PFSK-1 (cell line): ENCODE data around the gene SLC19A3.

Experiments
- FOXP2 ChIP-seq: optimal IDR thresholded peaks from 2 replicates; pipeline ENCODE3; 2011; ENCODE audit warnings: borderline replicate concordance, control low read depth, inconsistent platforms; ENCODE audit not compliant: insufficient read depth; ENCODE audit errors: extremely low read length, extremely low read depth
- POLR2AphosphoS5 ChIP-seq: IDR thresholded peaks from 2 replicates; pipeline ENCODE4 v1.6.1; 2012; ENCODE audit warnings: low read depth, mild to moderate bottlenecking, control low read depth, low read length, moderate library complexity
- SIN3A ChIP-seq: IDR thresholded peaks from 2 replicates; pipeline ENCODE4 v1.6.1; 2012; ENCODE audit warnings: mild to moderate bottlenecking, low read length, moderate library complexity, borderline replicate concordance; ENCODE audit not compliant: insufficient read depth
- TAF1 ChIP-seq: IDR thresholded peaks from 2 replicates; pipeline ENCODE4 v1.6.1; 2012; ENCODE audit warnings: low read length, control low read depth, borderline replicate concordance; ENCODE audit not compliant: insufficient read depth
- TF ChIP-seq, protein P1 (sequence below), 2 experiments: IDR thresholded peaks; 2 replicates each; pipeline versions ENCODE4 v1.6.1 to v1.8.0; 2011 to 2012; ENCODE audit warnings: low read depth in 2 of 2, low read length in 2 of 2, control low read depth in 1 of 2, inconsistent platforms in 1 of 2, mild to moderate bottlenecking in 1 of 2, moderate library complexity in 1 of 2; ENCODE audit not compliant: insufficient read depth in 1 of 2

The SLC19A3 gene

DNA sequence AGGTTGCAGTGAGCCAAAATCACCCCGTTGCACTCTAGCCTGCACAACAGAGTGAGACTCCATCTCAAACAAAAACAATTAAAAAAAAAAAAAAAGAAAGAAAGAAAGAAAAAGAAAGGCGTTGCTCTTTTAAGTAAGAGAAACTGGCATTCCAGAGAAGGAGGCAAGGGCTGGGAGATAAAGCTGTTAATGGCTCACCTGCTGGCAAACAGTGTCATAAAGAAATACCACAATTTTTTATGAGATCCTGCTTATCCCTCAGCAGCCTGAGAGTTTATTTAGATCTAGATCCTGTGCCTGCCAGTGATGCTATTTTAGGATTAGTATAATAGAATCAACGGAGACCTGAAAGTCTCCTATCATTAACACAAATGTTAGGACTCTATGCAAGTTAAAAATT lies 16.3 kb downstream of the SLC19A3 start:
- TF ChIP-seq TAF1, result no peak
- TF ChIP-seq FOXP2, result no peak
- TF ChIP-seq SIN3A, result no peak
- no peak for TF ChIP-seq POLR2AphosphoS5
- TF ChIP-seq, protein P1, sequence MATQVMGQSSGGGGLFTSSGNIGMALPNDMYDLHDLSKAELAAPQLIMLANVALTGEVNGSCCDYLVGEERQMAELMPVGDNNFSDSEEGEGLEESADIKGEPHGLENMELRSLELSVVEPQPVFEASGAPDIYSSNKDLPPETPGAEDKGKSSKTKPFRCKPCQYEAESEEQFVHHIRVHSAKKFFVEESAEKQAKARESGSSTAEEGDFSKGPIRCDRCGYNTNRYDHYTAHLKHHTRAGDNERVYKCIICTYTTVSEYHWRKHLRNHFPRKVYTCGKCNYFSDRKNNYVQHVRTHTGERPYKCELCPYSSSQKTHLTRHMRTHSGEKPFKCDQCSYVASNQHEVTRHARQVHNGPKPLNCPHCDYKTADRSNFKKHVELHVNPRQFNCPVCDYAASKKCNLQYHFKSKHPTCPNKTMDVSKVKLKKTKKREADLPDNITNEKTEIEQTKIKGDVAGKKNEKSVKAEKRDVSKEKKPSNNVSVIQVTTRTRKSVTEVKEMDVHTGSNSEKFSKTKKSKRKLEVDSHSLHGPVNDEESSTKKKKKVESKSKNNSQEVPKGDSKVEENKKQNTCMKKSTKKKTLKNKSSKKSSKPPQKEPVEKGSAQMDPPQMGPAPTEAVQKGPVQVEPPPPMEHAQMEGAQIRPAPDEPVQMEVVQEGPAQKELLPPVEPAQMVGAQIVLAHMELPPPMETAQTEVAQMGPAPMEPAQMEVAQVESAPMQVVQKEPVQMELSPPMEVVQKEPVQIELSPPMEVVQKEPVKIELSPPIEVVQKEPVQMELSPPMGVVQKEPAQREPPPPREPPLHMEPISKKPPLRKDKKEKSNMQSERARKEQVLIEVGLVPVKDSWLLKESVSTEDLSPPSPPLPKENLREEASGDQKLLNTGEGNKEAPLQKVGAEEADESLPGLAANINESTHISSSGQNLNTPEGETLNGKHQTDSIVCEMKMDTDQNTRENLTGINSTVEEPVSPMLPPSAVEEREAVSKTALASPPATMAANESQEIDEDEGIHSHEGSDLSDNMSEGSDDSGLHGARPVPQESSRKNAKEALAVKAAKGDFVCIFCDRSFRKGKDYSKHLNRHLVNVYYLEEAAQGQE (IDR thresholded peaks at IDR 0.05; ENCODE audit: insufficient read depth in 1 of 2, low read depth in 2 of 2, low read length in 2 of 2), result no peak

DNA sequence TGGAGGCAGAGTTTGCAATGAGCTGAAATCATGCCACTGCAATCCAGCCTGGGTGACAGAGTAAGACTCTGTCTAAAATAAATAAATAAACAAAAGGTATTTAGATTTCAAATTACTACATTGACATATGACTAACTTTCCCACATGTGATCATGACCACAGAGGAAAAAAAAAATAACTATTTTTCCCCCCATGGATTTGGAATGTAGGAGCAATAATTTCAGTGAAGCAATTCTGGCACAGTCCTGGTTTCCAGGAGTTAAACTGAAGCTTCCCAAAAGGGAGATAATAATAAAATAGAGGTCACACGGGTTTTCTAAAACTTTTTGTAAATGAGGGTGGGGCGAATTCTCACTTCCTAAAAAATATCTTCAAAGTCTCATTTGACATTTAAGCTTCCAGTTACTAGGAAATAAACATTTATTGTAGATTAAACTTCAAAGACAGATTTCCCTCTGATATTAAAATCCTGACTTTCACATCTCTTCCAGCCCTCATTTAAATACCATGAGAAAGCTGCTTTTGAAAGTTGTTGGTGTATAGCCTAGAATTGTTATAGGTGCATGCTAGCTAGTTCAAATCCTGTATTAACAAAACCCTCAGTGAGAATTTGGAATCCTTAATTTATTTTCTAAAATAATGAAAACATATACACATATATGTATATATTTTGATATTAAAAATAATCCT lies 20.7 kb downstream of the SLC19A3 start:
- TF ChIP-seq, protein P1 (IDR thresholded peaks at IDR 0.05; ENCODE audit: insufficient read depth in 1 of 2, low read depth in 2 of 2, low read length in 2 of 2), result no peak

DNA sequence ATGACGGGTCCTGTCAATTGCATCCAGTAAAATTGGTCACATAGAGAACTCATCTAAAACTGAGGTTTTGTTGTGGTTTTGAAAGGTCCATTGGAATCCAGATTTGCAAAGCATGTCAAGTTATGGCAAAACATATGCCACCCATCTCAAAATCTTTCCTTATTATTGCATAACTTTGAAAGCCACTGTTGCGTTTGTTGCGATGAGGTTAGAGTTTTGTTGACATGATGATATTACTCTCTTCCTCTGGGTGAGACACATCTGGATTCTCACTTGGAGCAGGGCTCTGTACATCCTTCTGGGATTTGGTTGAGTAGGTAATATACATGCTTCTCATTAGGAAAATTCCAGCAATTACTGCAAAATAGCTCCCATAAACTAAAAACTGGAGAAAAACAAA lies 30.6 kb downstream of the SLC19A3 start:
- TF ChIP-seq, protein P1 (IDR thresholded peaks at IDR 0.05; ENCODE audit: insufficient read depth in 1 of 2, low read depth in 2 of 2, low read length in 2 of 2), result no peak
- no peak for TF ChIP-seq TAF1
- TF ChIP-seq POLR2AphosphoS5, result no peak
- no peak for TF ChIP-seq SIN3A
- TF ChIP-seq FOXP2, result no peak

DNA sequence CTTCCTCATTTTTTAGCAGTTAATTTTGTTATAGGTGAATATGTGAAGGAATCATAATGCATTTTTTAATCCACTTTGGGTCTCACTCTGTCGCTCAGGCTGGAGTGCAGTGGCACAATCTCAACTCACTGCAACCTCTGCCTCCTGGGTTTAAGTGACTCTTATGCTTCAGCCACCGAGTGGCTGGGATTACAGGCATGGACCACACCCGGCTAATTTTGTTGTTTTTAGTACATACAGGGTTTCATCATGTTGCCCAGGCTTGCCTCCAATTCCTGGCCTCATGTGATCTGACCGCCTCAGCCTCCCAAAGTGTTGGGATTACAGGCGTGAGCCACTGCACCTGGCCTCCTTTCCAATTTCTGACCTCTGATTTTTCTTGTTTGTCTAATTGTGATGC lies 33.6 kb downstream of the SLC19A3 start:
- no peak for TF ChIP-seq POLR2AphosphoS5
- no peak for TF ChIP-seq TAF1
- TF ChIP-seq SIN3A, result no peak

DNA sequence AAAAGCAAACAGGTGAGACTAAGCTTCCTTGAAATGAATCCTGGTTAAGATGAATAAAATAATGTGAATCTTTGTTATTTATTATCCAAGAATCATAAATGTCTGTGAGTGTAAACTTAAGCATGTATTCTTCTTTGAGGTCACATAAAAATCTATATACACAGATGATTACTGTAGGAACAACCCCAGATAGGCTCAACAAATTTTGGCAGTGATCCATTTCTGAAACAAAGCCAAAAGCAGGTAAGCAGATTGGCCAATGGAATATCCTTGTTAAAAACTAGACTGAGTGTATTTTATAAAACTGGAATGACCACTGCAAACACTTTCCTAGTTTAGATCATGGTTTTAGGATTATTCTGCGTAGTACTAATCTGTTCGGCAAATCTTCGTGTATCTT lies 39.9 kb downstream of the SLC19A3 start:
- TF ChIP-seq FOXP2 (no peak), TAF1 (no peak), POLR2AphosphoS5 (no peak), SIN3A (no peak)
- TF ChIP-seq, protein P1 (IDR thresholded peaks at IDR 0.05; ENCODE audit: insufficient read depth in 1 of 2, low read depth in 2 of 2, low read length in 2 of 2), result no peak
